GM19023 (cell line): ENCODE results near the gene MTM1.

Source experiments
- ATAC-seq: cut with Tn5 transposase; IDR thresholded peaks from one replicate; pipeline ENCODE4 v1.9.1; 2021; ENCODE audit warnings: mild to moderate bottlenecking, moderate library complexity; ENCODE audit not compliant: unreplicated experiment

The MTM1 gene

DNA sequence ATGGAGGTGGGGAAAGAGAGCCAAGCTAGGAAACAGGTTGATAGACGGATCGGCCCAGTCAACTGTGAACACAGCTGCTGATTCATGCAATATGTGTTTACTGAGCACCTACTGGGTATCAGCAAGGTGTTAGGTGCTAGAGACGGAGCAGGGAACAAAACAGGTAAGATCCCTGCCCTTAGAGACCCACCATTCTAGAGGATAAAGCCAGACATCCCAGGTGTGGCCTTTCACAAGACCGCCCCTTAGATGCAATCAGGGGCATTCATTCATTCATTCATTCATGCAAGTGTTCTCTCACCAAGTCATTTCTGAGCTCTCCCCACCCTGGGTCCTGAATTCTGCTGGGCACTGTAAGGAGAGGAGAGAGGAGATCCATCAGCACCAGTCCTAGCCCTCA lies 20.2 kb upstream of the MTM1 start:
- no peak for ATAC-seq

DNA sequence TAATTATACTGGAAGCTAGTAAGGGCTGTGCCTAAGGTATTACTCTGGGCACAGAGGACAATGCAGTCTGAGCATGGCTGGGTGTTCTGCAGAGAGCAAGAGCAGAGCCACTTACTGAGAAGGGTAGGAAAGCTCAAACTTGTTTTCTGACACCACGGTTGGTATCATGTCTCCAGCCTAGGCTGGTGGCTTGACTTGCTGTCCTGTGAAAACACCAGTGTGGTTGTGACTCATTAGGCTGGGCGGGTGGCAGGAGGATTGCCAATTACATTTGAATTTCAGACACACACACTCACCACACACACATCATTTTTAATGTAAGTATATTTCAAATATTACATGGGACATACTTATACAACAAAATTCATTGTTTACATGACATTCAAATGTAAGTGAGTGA lies 19.7 kb upstream of the MTM1 start:
- ATAC-seq, result no peak

DNA sequence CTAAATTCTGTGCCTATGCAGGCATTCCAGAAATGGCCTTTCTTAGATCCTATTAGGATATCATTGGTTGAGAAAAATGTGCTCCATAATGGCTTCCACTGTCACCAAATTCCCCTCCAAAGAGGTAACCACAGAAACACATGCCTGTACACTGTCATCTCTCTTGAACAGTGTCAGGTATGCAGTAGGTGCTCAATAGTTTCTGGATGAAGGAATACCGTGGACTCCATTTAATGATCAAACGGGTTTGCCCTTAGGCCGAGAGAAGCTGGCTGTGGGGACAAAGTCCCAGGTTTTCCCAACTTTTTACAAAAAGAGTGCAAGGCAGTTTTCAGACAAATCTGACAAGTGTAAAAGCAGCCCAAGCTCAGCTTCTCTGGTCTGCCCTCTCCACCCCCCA lies 16.5 kb upstream of the MTM1 start:
- no peak for ATAC-seq

DNA sequence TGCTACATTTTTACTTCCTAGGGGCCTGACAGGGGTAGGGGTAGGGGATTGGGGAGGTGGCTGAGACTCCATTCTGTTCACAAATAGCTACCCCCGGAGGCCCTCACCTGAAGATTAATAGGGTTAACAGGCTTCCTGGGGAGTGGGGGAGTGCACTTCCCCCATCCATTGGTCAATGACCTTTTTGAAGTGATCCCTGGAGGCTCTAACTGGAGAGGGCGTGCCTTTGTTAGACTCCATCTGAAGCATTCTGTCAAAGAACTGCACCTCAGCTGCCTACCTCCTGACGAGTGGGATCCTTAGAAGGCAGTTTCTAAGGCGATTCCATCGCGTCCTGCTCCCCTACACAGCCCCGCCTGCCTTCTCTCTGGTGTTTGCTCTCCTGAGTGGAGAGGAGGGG lies 10.0 kb upstream of the MTM1 start:
- no peak for ATAC-seq

DNA sequence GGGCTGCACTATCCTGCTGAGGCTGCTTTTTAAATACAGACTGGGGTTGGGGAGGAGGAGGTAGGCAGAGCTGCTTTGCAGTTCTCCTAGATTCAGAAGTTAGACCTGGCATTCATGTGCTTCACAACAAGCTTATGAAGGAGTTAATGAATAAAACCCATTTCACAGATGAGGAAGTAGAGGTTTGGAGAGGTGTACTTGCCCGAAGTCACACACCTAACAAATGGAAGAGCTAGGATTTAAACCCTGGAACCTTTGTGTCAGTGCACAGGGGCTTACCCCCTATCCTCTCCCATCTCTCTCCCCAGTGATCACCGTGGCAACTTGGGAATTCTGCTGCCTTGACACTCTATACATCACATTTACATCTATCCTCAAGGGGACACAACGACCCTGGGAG lies 3.6 kb upstream of the MTM1 start:
- no peak for ATAC-seq

DNA sequence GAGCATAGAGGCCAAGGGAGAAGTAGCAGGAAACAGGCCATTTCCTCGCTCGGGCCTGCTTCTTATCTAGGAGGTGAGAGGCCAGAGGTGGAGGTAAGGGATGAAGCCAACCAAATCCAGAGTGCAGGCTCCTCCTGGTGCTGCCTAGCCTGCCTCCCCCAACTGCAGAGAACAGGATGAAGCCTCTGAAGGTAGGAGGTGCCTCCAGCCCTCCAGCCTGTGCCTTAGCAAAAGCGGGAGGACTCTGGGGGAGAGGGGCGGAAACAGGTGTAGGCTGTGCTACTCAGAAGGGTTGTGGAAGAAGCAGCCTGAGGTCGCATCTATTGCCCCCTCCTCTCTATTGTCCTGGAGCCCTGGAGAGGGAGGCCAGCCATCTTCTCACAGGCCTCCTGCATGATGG lies 2.9 kb upstream of the MTM1 start:
- no peak for ATAC-seq

DNA sequence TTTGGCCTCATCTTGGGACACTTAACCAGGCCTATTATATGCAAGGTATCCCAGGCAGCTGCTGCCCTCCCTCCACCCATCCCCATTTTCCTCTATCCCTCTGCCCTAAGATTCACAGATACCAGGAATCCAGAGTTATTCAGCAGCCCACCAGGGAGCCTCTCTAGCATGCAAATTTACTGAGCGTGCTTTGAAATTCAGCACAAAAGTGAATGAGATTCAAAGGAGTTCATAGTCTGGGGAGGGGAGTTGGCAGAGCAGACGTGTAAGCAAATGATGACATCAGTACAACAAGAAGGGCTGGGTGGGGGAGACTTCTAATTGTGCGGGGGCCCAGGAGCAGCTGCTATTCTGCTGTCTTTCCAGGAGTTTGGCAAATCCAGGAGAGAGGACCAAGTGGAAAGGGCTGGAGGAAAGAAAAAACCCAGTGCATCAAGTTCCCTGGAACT lies 1.7 kb upstream of the MTM1 start:
- no peak for ATAC-seq

DNA sequence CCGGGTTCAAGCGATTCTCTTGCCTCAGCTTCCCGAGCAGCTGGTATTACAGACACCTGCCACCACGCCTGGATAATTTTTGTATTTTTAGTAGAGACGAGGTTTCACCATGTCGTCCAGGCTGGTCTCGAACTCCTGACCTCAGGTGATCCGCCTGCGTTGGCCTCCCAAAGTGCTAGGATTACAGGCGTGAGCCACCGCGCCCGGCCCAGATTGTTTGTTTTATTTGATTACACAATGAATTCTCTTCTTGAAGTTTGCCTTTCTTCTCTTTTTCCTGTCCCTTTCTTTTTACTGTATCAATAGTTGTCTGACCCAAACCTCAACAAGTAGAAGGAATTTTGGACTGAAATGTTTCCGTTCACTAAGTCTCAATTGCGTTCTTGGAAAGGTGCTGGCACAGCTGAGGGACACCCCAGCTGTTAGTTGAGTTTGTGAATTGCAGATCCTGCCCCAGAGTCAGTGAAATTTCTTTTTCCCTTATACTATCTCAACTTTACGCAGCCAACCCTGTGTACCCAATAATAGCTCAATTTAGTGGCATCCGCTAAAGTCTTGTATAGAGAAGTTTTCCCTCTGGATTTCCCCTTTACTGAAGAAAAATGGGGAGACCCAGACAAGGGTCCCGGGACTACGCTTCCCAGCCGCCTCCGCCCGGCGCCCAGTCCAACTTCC lies 639 bp upstream of the MTM1 start:
- ATAC-seq, result no peak

DNA sequence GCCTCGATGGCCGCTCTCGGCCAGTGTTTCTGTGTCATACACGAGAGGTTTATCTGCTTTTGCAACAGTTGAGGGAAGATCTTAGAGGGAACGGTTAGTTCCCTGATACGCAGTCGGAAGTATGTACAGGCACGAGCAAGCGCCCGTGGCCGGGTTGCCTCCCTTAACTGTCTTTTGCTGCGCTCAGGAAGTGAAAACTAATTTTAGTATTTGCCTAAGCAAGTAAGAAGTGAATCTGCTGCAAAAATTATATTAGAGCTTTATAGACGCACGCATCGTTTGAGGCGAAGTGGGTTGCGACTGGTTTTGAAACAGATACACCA lies 695 bp downstream of the MTM1 start:
- peak; percentile 26 for ATAC-seq

DNA sequence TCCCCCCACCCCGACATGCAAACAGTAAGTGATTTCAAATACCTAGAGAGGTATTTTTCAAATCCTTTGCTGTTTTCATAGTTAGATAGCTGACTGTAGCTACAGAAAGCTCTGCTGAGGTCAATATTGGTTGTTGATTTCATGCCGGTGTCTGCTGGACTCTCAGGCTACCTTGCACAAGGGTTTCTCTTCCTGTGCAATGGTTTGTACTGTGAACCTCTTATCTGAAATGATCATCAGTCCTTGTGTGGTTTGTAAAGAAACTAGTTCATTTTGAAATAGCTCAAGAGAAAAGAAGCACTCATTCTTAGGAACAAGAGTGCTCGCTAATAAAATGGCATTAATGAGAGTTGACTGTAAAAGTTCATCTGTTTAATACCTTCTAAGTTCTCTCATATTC lies 2.1 kb downstream of the MTM1 start:
- no peak for ATAC-seq

DNA sequence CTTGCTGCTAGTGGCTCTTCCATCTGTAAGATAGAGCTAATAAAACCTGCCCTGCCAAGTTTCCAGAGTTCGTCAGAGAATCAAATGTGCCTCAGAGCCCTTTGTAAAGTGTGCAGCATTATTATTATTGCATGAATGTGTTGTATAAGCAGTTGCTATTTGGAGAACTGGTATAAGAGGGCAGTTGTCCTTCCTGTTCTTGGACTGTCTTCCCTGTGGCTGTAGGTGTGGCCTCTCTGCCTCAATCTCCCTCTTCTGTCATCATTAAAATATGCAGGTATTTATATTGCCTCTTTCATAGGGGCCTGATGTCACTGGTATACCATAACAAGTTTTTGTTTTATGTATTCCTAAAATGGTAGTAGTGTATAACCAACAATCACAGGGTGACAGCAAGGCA lies 3.8 kb downstream of the MTM1 start:
- no peak for ATAC-seq

DNA sequence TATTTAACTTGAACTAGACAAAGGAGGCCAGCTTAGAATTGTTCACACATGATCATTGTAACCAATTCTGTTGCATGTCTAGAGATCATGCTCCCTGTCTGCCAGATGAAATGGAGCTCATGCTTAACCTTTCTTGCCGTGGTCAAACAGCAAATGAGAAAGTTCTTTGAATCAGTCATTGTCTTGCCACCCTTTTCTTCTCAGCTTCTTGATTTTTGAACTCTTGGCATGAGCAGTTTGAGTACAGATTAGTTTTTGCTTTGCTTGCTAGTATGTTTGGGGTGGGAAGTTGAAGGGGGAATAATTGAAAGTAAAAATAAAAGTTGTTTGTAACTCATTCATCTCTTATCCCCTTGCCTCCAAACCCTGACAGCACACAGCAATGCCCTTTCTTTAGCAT lies 4.7 kb downstream of the MTM1 start:
- no peak for ATAC-seq

DNA sequence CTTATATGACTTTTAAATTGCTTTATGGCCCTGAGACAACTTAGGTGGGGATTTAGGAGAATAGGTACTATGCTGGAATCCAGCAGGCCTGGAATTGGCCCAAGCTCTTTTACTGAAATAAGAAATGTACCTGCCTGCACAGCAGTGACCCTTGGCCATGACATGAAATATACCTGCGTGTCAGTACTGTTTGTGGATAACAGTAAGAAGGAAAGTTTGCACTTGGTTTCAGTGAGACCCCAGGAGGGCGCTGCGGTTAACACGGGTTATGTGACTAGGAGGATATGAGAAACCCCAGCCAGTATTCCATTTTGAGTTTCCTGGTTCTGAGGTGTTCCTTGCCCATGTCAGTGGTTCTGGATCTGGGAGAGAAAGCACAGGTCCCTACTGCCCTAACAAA lies 5.3 kb downstream of the MTM1 start:
- no peak for ATAC-seq

DNA sequence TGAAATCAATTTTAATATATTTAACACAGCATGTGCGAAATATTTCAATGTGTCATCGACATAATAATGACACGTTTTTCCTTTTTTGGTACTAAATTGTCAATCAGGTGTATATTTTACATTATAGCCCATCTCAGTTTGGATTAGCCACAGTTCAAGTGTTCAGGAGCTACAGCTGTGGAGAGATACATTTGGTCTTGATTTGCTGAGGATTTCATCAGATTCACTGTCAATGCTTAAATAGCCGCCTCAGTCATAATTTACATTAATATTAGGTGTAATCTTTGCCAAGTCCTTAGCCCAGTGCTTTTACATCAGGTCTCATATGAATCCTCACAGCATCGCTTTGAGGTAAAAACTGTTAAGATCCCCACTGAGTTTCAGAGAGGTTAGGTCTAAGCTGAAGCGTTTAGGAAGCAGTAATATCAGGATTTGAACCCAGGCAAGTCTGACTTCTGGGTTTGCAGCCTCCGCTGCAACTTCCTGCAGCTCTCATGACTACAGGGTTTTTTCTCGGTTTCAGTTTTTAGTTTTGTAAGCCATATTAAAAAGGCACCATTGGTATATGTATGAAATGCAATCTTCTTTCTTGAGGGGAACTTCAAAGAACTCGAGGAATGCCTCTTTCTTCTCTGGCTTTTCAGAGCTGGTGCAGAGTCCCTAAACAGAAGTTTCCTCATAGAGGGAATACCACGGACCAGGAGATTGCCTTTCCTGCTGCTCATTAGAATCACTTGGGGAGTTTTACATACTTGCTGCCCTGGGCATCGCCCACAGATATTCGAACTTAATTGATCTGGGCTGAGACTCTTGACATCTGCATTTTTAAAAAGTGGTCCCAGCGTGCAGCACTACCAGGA lies 6.4 kb downstream of the MTM1 start:
- ATAC-seq, result no peak

DNA sequence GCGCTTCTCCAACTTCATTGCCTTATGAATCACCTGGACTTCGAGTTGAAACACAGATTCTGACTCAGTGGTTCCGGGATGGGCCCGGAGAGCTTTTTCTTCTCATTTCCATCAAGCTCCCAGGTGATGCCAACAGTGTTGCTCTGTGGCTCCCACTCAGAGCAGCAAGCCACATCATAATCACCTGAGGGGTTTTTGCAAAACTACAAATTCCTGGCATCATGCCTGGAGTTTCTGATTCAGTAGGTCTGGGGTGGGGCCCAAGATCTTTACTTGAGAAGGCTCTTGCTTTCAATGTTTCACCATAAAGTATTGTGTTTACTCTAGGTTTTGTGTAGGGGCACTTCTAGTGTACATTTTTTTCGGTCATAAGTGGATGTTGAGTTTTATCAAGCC lies 7.0 kb downstream of the MTM1 start:
- no peak for ATAC-seq

DNA sequence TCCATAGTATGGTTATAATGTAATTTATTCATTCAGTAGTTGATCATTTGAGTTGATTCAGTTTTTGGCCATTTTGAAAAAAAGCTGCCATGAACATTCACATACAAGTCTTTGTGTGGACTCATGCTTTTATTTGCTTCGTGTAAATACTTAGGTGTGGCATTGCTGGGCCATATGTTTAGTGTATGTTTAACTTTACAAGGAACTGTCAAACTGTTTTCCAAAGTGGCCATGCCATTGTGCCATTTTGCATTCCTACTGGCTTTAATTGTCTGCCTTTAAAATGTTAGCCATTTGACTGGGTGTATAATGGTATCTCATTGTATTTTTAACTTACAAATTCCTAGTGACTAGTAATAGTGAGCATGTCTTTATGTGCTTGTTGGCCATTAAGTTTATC lies 8.8 kb downstream of the MTM1 start:
- ATAC-seq, result no peak

DNA sequence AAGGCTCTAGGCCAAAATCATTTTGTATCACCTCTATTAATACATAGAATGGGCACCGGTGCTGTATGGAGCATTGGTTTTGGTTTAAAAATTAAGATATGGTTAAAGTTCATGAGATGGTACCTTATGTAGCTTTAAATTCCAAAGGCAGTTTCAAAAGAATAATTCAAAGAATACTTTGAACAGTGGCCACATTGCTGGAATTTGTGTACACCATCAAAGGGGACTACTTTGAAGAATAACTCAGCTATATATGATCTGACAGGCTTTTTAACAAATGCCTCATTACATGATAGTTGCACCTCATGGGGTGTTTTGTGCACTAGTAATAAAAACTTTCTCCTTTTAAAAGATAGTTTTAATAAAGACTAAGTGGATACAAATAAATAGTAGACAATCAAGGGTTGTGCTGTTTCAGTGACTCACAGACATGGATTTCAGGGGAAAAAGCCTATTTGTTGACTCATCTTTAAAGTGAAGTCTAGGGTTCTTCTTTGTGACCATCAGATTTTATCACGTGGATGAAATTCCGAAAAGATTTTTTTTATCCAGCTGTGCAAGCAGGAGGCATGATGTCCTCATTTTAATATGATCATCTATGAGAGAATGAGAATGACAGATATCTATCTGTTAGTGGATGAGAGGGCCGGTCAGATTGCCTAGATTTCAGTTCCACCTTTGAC lies 12.8 kb downstream of the MTM1 start:
- ATAC-seq, result no peak

DNA sequence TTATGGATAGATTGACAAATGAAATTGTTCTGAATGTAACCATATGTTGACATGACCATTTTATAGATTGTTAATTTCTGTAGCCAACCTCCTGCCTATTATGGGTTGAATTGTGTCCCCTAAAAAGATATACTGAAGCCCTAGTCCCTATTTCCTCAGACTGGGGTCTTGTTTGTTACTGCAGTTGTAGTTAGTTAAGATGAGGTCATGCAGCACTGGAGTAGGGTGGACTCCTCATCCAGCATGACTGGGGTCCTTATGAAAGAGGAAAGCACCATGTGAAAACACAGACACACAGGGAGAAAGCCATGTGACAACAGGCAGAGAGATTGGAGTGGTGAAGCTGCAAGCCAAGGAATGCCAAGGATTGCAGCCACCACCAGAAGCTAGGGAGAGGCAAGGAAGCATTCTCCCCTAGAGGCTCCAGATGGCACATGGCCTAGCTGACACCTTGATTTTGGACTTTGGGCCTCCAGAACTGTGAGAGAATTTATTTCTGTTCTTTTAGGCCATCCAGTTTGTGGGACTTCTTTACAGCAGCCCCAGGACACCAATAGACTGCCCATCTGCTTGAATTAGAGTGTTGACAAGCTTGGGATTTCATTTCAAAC lies 14.0 kb downstream of the MTM1 start:
- no peak for ATAC-seq

DNA sequence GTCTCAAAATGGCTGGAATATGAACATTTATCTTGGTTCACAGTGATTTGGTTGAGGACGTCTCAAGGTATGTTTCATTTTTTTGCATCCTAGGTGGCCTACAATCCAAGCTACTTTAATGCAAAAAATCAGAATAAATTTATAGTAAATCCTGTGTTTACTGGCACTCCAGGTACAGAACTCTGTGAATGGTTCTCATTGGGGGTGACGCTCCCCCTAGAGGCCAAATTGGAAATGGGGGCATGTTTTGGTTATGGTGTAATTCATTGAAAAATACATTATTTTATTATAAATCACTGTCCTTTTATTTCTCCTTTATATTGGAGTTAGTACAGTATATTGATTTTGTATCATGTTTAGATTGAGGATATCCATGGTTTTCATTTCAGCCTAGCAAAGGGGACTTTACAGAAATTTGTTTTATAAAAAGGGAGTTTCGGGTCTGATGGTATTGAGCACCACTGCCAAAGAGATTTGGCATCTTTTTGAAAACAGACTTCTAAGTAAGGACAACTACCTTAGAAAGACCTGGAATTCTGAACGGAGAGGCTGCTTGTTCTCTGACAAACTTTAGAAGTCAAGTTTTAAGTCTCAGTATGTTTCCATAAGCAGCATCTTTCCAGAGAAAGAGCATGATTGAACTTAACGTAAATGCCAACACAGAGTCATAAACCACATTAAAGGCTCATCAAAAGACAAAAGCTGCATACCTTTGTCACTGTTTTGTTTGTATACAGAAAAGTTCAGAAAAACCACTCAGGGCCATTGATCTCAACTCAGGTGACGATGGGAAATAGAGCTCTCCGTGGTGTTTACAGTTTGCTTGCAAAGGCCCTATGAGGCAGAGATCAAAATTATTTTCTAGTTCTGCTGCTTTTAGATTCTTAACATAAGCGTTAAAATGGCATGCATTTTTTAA lies 19.4 kb downstream of the MTM1 start:
- no peak for ATAC-seq

DNA sequence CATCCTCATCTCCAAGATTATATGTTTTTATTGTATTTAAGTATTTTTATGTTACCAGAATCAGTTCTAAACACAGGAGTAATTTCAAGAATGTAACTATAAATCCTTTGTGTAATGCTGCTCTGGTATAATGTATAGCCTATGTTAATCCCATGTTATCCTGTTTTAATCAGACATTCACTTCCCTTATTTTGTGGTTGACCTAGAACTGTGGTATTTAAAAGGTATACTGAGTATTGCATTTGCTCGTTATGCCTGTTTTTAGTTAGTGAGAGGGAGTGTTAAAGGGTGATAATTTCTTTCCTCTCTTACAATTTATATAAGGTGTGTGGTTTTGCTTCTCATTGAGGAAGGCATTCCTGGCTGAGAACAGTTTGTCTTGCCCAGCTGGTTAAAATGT lies 26.2 kb downstream of the MTM1 start:
- no peak for ATAC-seq

DNA sequence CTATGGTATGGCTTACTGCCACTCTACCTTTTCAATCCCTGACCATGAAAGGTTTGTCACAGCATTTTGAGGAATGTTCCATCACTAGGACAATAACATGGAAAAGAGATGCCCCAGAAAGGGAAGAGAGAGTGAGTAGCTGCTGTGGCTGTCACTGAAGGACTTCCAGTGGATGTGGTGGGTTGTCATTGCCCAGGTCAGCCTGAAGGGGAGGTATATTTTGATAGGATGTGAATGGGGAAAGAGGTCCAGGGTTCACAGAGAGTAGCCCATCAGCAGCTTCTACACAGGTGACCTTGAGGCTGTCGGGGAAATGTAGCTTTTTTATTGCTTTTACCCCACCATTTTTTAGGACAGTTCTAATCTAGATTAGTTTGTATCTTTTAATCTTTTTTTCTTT lies 30.8 kb downstream of the MTM1 start:
- no peak for ATAC-seq
